Parathyroid adenoma (tissue), 2 donors: ENCODE measurements around the gene DDB1.

Source experiments
- H2AFZ ChIP-seq: fragments of 300-600 bp; sonication (generic); one replicate; pipeline ENCODE4 v1.7.0; 2017; ENCODE audit warnings: antibody characterized with exemption, mild to moderate bottlenecking
- H3K27ac ChIP-seq: fragments of 300-600 bp; sonication (generic); one replicate; pipeline ENCODE4 v1.7.0; 2017
- H3K27me3 ChIP-seq: fragments of 300-600 bp; sonication (generic); one replicate; pipeline ENCODE4 v1.7.0; 2017; ENCODE audit warnings: low read length; ENCODE audit not compliant: control insufficient read depth, insufficient read depth
- H3K36me3 ChIP-seq: fragments of 300-600 bp; sonication (generic); one replicate; pipeline ENCODE4 v1.7.0; 2017; ENCODE audit warnings: low read length; ENCODE audit not compliant: control insufficient read depth, insufficient read depth
- H3K4me1 ChIP-seq: fragments of 300-600 bp; sonication (generic); one replicate; pipeline ENCODE4 v1.7.0; 2017; ENCODE audit warnings: control low read depth
- H3K4me2 ChIP-seq: fragments of 300-600 bp; sonication (generic); one replicate; pipeline ENCODE4 v1.7.0; 2017; ENCODE audit warnings: low read length
- H3K4me3 ChIP-seq: fragments of 300-600 bp; sonication (generic); one replicate; pipeline ENCODE4 v1.7.0; 2017; ENCODE audit warnings: low read depth, low read length
- H3K79me2 ChIP-seq: fragments of 300-600 bp; sonication (generic); one replicate; pipeline ENCODE4 v1.7.0; 2017; ENCODE audit warnings: control low read depth
- H3K9ac ChIP-seq: fragments of 300-600 bp; sonication (generic); one replicate; pipeline ENCODE4 v1.7.0; 2017; ENCODE audit warnings: mild to moderate bottlenecking
- H3K9me3 ChIP-seq: fragments of 300-600 bp; sonication (generic); one replicate; pipeline ENCODE4 v1.7.0; 2017; ENCODE audit warnings: low read length; ENCODE audit not compliant: control insufficient read depth
- TF ChIP-seq, protein P1 (sequence below): fragments of 300-600 bp; sonication (generic); IDR thresholded peaks from one replicate; pipeline ENCODE4 v1.7.0; 2017; ENCODE audit warnings: antibody characterized with exemption, mild to moderate bottlenecking
- donor health status: primary hyperparathyroidism.

DDB1 gene

DNA sequence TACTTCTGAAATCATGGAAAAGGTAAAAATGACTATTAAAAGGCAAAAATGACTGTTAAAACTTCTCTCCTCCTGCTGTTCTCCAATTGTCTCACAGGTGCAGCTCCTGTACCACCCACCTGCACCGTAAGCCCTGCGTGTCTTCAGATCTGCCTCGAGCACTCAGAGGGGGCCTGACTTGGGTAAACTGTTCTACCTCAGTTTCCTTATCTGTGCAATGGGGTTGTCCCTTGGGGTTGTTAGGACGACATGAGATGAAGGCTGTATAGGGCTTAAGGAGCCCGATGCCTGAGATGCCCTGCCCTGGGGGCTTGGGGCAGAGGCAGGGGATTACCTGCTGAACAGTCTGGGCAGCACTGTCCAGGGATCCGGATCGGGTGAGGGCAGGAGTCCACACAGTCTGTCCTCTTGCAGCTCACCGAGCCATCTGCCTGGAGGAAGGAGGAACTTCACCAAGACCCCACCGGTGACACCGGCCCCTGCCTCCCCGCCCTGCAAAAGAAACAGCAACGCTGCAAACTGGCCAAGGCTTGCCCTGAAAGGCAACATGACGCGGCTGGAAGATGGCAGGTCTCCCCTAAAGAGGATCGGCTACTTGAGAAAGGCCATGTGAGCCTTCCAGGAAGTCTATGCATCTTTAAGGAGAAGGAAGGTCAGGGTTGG is 64.2 kb downstream of the DDB1 start:
- Histone ChIP-seq H3K9me3 (no peaks in the 10 kb centered on the region), H3K36me3 (no peaks in the 10 kb centered on the region), H3K79me2 (no peaks in the 10 kb centered on the region), H3K4me2 (no peak overlapping the region), H3K27me3 (no peaks in the 10 kb centered on the region), H3K4me1 (no peaks in the 10 kb centered on the region), H3K27ac (no peak overlapping the region), H3K9ac (no peak overlapping the region), H3K4me3 (no peak overlapping the region), H2AFZ (no peak overlapping the region)
- TF ChIP-seq, protein P1, sequence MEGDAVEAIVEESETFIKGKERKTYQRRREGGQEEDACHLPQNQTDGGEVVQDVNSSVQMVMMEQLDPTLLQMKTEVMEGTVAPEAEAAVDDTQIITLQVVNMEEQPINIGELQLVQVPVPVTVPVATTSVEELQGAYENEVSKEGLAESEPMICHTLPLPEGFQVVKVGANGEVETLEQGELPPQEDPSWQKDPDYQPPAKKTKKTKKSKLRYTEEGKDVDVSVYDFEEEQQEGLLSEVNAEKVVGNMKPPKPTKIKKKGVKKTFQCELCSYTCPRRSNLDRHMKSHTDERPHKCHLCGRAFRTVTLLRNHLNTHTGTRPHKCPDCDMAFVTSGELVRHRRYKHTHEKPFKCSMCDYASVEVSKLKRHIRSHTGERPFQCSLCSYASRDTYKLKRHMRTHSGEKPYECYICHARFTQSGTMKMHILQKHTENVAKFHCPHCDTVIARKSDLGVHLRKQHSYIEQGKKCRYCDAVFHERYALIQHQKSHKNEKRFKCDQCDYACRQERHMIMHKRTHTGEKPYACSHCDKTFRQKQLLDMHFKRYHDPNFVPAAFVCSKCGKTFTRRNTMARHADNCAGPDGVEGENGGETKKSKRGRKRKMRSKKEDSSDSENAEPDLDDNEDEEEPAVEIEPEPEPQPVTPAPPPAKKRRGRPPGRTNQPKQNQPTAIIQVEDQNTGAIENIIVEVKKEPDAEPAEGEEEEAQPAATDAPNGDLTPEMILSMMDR, result no peak

DNA sequence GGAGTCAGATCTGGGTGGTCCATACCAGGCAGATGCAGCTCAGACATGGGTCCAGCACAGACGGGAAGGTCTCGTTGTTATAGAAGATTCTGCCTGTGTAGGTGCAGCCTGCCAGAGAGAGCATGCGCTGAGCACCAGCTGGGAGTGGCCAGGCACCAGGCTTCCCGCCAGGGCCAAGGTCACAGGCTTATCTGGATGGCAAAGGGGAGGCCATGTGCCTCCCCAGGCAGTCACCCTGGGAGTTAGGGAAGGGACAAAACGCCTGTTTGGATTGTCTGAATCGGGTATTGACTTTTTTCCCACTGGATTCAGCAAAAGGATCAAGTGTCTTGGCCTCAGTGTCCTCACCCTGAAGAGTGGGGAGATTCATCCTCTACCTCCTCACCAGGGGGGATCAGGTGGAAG is 65.5 kb downstream of the DDB1 start:
- Histone ChIP-seq H3K27me3 (no peaks in the 10 kb centered on the region), H3K79me2 (no peaks in the 10 kb centered on the region), H3K4me2 (no peak overlapping the region), H3K4me3 (no peak overlapping the region), H3K27ac (no peak overlapping the region), H3K4me1 (no peaks in the 10 kb centered on the region), H3K36me3 (no peaks in the 10 kb centered on the region), H3K9me3 (no peaks in the 10 kb centered on the region), H3K9ac (no peak overlapping the region), H2AFZ (no peak overlapping the region)
- TF ChIP-seq, protein P1, result no peak

DNA sequence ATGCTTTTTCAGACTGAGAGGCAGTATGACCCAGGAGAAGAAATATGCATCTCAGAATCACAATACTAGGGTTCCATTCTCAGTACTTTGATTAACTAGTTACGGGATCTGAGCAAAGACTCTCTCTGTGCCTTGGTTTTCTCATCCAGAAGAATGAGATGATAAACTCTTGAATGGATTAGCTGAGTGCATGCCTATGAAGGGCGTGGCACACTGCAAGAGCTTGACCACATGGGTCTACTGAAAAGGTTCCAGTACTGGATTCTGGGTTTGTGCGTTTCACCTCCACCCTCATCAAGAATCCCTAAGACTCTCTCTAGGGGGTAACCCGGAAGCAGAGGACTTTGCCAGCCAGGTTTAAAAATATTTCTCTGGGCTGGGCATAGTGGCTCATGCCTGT is 66.3 kb downstream of the DDB1 start:
- H3K36me3 ChIP-seq, result no peaks in the 10 kb centered on the region
- no peak overlapping the region for H3K27ac ChIP-seq
- TF ChIP-seq, protein P1, result no peak
- H3K4me3 ChIP-seq, result no peak overlapping the region
- no peaks in the 10 kb centered on the region for H3K79me2 ChIP-seq
- no peaks in the 10 kb centered on the region for H3K4me1 ChIP-seq
- no peaks in the 10 kb centered on the region for H3K9me3 ChIP-seq
- no peak overlapping the region for H3K4me2 ChIP-seq
- H3K27me3 ChIP-seq, result no peaks in the 10 kb centered on the region
- H3K9ac ChIP-seq, result no peak overlapping the region
- no peak overlapping the region for H2AFZ ChIP-seq

- H2AFZ ChIP-seq, result no peak overlapping the region
- TF ChIP-seq, protein P1, result no peak
- no peaks in the 10 kb centered on the region for H3K9me3 ChIP-seq
- no peak overlapping the region for H3K27ac ChIP-seq
- H3K4me1 ChIP-seq, result no peaks in the 10 kb centered on the region
- H3K27me3 ChIP-seq, result no peaks in the 10 kb centered on the region
- H3K4me3 ChIP-seq, result no peak overlapping the region
- no peak overlapping the region for H3K4me2 ChIP-seq
- no peaks in the 10 kb centered on the region for H3K36me3 ChIP-seq
- H3K79me2 ChIP-seq, result no peaks in the 10 kb centered on the region
- H3K9ac ChIP-seq, result no peak overlapping the region
These were observed 67.5 kb downstream of the DDB1 start for GRCh38 chr11:61265357-61265756.

DNA sequence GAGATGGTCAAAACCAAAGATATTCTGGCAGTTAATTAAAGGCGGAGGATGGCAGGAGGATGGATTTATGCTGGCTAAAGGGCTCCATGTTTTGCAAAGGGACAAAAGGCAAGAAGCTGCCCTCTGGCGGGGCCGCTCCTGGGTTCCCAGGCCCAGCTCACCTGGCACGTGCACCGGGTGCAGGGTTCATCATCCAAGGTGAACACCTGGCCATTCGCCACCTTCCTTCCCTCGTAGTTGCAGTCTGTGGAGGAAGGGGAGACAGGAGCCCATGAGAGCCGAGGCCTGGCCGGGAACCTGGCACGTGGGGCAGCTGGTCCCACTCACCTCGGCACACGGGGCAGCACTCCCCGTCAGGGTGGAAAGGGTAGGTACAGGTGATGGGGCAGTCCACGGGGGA is 68.1 kb downstream of the DDB1 start:
- Histone ChIP-seq H3K9me3 (no peaks in the 10 kb centered on the region), H3K36me3 (no peaks in the 10 kb centered on the region), H2AFZ (no peak overlapping the region), H3K27ac (no peak overlapping the region), H3K4me2 (no peak overlapping the region), H3K4me3 (no peak overlapping the region), H3K27me3 (no peaks in the 10 kb centered on the region), H3K4me1 (no peaks in the 10 kb centered on the region), H3K9ac (no peak overlapping the region), H3K79me2 (no peaks in the 10 kb centered on the region)
- TF ChIP-seq, protein P1, result no peak
